GM10248 (cell line): ENCODE measurements around the gene CEP72.

Experiments used
- CTCF ChIA-PET: fragments of 300-600 bp; sonication (Branson Sonifier 250); formaldehyde crosslinking; extraction: SDS; loops from one replicate; lab custom pipeline; 2021; ENCODE audit warnings: antibody characterized with exemption; lab: Yijun Ruan, JAX
- POLR2A ChIA-PET: fragments of 350-650 bp; sonication (Branson Sonifier 250); formaldehyde crosslinking; extraction: SDS; loops from one replicate; lab custom pipeline; 2020; ENCODE audit warnings: antibody characterized with exemption; lab: Yijun Ruan, JAX
- DNase-seq: peaks from one replicate; pipeline ENCODE4 v3.0.0; 2012; ENCODE audit errors: extremely low spot score
- TF ChIP-seq, protein P1 (sequence below): IDR thresholded peaks from 2 replicates; pipeline ENCODE4 v1.5.1; 2012; ENCODE audit warnings: mild to moderate bottlenecking, low read depth; ENCODE audit errors: extremely low read depth, missing control alignments, control extremely low read depth

Gene CEP72

DNA sequence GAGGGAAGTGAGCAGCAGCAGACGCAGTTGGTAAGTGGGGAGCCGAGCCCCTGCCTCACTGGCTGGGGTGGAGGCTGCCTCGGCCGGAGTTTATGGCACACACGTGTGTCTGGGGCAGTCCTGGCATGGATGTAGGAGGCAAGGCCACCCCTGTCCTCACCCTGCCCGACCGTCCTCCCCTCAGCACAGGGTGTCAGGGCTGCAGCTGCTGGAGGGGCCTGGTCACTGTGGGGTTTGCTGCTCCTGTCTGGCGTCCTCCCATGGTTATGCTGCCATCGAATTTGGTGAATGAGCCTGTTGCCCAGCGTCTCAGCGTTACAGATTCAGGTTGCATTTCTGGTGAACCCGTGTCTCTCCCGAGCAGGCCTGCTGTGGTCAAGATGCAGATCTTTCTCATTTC is 32.4 kb downstream of the CEP72 start:
- ChIA-PET CTCF (no interaction called here), POLR2A (no interaction called here)
- TF ChIP-seq, protein P1, sequence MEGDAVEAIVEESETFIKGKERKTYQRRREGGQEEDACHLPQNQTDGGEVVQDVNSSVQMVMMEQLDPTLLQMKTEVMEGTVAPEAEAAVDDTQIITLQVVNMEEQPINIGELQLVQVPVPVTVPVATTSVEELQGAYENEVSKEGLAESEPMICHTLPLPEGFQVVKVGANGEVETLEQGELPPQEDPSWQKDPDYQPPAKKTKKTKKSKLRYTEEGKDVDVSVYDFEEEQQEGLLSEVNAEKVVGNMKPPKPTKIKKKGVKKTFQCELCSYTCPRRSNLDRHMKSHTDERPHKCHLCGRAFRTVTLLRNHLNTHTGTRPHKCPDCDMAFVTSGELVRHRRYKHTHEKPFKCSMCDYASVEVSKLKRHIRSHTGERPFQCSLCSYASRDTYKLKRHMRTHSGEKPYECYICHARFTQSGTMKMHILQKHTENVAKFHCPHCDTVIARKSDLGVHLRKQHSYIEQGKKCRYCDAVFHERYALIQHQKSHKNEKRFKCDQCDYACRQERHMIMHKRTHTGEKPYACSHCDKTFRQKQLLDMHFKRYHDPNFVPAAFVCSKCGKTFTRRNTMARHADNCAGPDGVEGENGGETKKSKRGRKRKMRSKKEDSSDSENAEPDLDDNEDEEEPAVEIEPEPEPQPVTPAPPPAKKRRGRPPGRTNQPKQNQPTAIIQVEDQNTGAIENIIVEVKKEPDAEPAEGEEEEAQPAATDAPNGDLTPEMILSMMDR = no peak
- no peak for DNase-seq

- no peak for DNase-seq
- CTCF ChIA-PET = no interaction called here
- POLR2A ChIA-PET = no interaction called here
- TF ChIP-seq, protein P1 = no peak
Measured at GRCh38 chr5:644971-645370, 32.8 kb downstream of the CEP72 start.

- no peak for DNase-seq
- ChIA-PET CTCF (no interaction called here), POLR2A (no interaction called here)
- TF ChIP-seq, protein P1 = no peak
Measured at GRCh38 chr5:645421-645820, 33.3 kb downstream of the CEP72 start.

DNA sequence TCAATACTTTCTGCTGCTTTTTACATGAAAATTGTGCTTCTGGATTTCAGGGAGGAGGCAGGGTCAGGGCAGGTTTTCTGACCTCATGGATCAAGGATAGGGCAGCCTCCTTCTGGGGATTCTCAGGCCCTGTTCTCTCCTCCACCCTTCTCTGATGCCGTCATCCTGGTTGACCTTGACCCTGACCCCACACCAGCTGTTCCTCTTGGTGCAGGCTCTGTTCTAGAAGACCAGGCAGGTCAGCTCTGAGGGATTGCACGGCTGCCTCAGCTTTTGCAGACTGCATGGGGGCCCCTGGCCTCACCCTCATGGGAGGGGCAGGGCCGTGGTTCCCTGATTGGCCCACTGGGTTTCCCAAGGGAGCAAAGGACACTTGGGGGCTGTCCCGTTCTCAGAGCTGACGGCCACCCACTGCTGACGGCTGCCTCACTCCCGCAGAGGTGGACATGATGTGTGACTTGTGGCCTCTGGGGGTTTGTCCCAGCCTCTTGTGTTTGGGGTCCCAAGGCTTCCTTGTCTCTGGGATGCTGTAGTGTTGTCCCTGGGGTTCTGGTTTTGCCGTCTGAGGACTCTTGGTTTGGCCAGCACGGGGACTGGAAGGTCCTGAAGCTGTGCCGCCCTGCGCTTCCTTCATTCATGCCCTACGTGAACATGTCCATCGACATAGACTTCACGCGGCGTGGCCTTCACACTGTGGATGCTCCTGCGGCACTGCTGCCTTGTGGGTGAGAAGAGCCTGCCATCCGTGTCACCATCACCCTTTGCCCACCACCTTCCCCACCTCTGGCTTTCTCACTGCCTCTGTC is 34.5 kb downstream of the CEP72 start:
- POLR2A ChIA-PET = no interaction called here
- TF ChIP-seq, protein P1 = no peak
- CTCF ChIA-PET = no interaction called here
- DNase-seq = no peak

- ChIA-PET CTCF (no interaction called here), POLR2A (no interaction called here)
- no peak for DNase-seq
- TF ChIP-seq, protein P1 = no peak
Measured at GRCh38 chr5:647311-647710, 35.2 kb downstream of the CEP72 start.

GRCh38 chr5:647727-648126 is 35.6 kb downstream of the CEP72 start:
- no peak for DNase-seq
- CTCF ChIA-PET = no interaction called here
- TF ChIP-seq, protein P1 = no peak
- POLR2A ChIA-PET = no interaction called here
